DND-41 (cell line): ENCODE measurements around the gene PDCD4.

Experiments
- EZH2 ChIP-seq: IDR thresholded peaks from 3 replicates; pipeline ENCODE4 v1.6.1; 2012; ENCODE audit warnings: borderline replicate concordance, low read depth, mild to moderate bottlenecking, moderate library complexity, low read length, inconsistent platforms; ENCODE audit not compliant: severe bottlenecking
- TF ChIP-seq, protein P1 (sequence below): IDR thresholded peaks from 2 replicates; pipeline ENCODE4 v1.5.1; 2012; ENCODE audit warnings: borderline replicate concordance, low read length, moderate library complexity, mild to moderate bottlenecking; ENCODE audit not compliant: poor library complexity, severe bottlenecking; ENCODE audit errors: extremely low read depth

DNA sequence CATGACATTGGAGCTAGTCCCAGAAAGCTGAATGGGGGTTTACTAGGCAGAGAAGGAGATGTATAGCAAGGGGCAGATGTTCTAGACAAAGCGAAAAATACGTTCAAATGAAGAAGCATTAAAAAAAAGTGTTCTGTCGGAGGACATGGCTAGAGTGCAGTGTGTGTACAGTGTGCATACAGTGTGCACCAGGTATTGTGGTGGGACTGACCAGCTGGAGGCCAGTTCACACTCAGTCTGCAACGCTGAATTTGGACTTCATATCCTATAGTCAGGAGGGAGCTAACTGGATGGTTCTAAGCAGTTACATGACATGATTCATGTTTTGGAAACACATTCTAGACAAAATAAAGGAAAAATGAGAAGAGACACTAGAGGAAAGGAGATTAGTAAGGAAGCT, 38.4 kb downstream of the PDCD4 start:
- TF ChIP-seq, protein P1, sequence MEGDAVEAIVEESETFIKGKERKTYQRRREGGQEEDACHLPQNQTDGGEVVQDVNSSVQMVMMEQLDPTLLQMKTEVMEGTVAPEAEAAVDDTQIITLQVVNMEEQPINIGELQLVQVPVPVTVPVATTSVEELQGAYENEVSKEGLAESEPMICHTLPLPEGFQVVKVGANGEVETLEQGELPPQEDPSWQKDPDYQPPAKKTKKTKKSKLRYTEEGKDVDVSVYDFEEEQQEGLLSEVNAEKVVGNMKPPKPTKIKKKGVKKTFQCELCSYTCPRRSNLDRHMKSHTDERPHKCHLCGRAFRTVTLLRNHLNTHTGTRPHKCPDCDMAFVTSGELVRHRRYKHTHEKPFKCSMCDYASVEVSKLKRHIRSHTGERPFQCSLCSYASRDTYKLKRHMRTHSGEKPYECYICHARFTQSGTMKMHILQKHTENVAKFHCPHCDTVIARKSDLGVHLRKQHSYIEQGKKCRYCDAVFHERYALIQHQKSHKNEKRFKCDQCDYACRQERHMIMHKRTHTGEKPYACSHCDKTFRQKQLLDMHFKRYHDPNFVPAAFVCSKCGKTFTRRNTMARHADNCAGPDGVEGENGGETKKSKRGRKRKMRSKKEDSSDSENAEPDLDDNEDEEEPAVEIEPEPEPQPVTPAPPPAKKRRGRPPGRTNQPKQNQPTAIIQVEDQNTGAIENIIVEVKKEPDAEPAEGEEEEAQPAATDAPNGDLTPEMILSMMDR, result no peak
- TF ChIP-seq EZH2, result no peak
